Medulla oblongata (tissue), 1 donor: ENCODE measurements around the gene PLN.

Experiments used
- DNase-seq: peaks from one replicate; pipeline ENCODE4 v3.0.0-alpha.2; 2015; ENCODE audit errors: extremely low spot score

Gene PLN

GRCh38 chr6:118579786-118580185 lies 31.7 kb downstream of the PLN start:
- no peak for DNase-seq

GRCh38 chr6:118580585-118581419 lies 32.7 kb downstream of the PLN start:
- peak; percentile 89 for DNase-seq

- no peak for DNase-seq
These were observed 33.4 kb downstream of the PLN start for GRCh38 chr6:118581489-118581959.

- no peak for DNase-seq
These were observed 36.8 kb downstream of the PLN start for GRCh38 chr6:118584911-118585310.

GRCh38 chr6:118586746-118587485 lies 38.8 kb downstream of the PLN start:
- DNase-seq = no peak

- DNase-seq = no peak
These were observed 40.5 kb downstream of the PLN start for GRCh38 chr6:118588626-118589025.

GRCh38 chr6:118589186-118589585 lies 41.1 kb downstream of the PLN start:
- no peak for DNase-seq

- DNase-seq = no peak
These were observed 41.7 kb downstream of the PLN start for GRCh38 chr6:118589649-118590365.

- DNase-seq = no peak
These were observed 43.8 kb downstream of the PLN start for GRCh38 chr6:118591897-118592296.

- DNase-seq = no peak
These were observed 46.8 kb downstream of the PLN start for GRCh38 chr6:118594877-118595276.

- no peak for DNase-seq
These were observed 48.8 kb downstream of the PLN start for GRCh38 chr6:118596774-118597320.

GRCh38 chr6:118597636-118598035 lies 49.5 kb downstream of the PLN start:
- no peak for DNase-seq

- DNase-seq = no peak
These were observed 50.2 kb downstream of the PLN start for GRCh38 chr6:118598324-118598723.

GRCh38 chr6:118602300-118602699 lies 54.2 kb downstream of the PLN start:
- no peak for DNase-seq

- no peak for DNase-seq
These were observed 55.3 kb downstream of the PLN start for GRCh38 chr6:118603372-118603771.

GRCh38 chr6:118606268-118606667 lies 58.2 kb downstream of the PLN start:
- DNase-seq = no peak

- DNase-seq = no peak
These were observed 58.8 kb downstream of the PLN start for GRCh38 chr6:118606858-118607257.
